ENCODE results near the gene PRKAR1A. TPM values are rescaled to one million over a fixed set of nuclear protein-coding genes. Genes with fewer than 3 reads are reported as not detected.
A peak's percentile ranks its signal among the peaks of the same experiment; 100 is the strongest.

Gene PRKAR1A
- total and polyA plus RNA-seq, 8 donors = 22.6 to 137 (median 74.7) TPM

DNA sequence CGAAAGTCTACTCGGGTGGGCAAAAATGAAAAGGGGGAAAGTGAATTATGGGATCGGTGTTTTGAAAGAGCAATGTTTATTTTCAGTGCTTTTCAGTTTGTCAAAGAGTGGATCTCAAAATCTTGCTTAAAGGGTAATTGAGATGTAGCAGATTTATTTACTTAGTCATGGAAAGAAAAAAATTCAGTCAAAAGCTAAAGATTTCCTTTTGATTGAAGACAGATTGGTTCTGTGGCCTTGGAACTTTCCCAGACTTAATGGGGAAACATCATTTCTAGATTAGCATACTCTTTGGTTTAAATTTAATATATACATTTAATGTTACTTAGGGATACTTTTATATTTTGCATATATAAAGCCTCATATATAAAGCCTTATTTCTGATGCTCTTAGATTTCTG, 20.6 kb downstream of the PRKAR1A start:
- peaks cover 4 to 8% (median 7%) of the 10 kb centered on the region in 3 donors for H3K4me1 ChIP-seq
- TF ChIP-seq, protein P1, sequence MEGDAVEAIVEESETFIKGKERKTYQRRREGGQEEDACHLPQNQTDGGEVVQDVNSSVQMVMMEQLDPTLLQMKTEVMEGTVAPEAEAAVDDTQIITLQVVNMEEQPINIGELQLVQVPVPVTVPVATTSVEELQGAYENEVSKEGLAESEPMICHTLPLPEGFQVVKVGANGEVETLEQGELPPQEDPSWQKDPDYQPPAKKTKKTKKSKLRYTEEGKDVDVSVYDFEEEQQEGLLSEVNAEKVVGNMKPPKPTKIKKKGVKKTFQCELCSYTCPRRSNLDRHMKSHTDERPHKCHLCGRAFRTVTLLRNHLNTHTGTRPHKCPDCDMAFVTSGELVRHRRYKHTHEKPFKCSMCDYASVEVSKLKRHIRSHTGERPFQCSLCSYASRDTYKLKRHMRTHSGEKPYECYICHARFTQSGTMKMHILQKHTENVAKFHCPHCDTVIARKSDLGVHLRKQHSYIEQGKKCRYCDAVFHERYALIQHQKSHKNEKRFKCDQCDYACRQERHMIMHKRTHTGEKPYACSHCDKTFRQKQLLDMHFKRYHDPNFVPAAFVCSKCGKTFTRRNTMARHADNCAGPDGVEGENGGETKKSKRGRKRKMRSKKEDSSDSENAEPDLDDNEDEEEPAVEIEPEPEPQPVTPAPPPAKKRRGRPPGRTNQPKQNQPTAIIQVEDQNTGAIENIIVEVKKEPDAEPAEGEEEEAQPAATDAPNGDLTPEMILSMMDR (IDR thresholded peaks at IDR 0.05) = no peak
- H3K36me3 ChIP-seq = peaks cover 0 to 41% (median 17%) of the 10 kb centered on the region in 3 donors
- H3K4me3 ChIP-seq = no peak overlapping the region
- no peaks in the 10 kb centered on the region for H3K9me3 ChIP-seq
- intact Hi-C loops (cut with DNase I) = no loop called here
- no peak for DNase-seq
- 84 to 87% methylated on average over 3 of the region's 3 CpGs for WGBS, 2 donors
- H3K27me3 ChIP-seq = no peaks in the 10 kb centered on the region
- FAIRE-seq = no peak
- ATAC-seq = no peak
- H3K27ac ChIP-seq = no peak overlapping the region

DNA sequence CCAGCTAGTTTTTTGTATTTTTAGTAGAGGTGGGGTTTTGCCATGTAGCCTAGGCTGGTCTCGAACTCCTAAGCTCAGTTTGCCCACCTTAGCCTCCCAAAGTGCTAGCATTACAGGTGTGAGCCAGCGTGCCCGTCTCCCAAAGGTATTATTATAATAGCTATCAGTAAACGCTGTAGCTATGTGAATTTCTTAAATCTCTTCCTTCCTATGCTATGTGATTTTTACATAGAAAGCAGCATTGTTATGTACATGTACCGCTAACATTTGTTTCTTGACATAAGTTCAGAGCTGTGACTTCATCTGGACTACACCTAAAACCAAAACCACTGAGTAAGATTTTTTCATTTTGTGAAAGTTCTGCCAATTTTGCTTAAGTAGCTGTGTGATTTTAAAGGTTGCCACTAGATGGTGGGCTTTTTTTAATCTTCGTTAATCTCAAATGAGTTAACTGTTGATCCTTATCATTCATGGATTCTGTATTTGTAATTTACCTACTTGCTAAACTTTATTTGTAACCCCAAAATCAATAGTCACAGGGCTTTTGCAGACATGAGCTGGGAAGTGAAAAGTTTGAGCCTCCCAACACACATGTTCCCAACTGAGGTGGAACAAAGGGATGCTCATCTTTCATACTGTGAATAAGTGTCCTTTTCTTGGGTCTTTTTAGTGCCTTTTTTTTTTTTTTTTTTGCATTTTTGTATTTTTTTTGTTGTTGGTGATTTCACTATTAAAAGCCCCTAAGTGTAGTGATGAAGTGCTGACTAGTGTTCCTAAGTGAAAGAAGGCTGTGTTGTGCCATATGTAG, 21.9 kb downstream of the PRKAR1A start:
- H3K27me3 ChIP-seq = no peaks in the 10 kb centered on the region
- DNase-seq = no peak
- no peak for FAIRE-seq
- H3K27ac ChIP-seq = no peak overlapping the region
- peak in 2 of 4 donors; percentile 40 to 44 for ATAC-seq
- intact Hi-C loops (cut with DNase I) = no loop called here
- TF ChIP-seq, protein P1 (IDR thresholded peaks at IDR 0.05) = peak in 1 of 4 donors; percentile 7
- H3K4me1 ChIP-seq = no peaks in the 10 kb centered on the region
- H3K9me3 ChIP-seq = no peaks in the 10 kb centered on the region
- 78 to 86% methylated on average over 6 of the region's 6 CpGs for WGBS, 2 donors
- H3K4me3 ChIP-seq = no peak overlapping the region
- H3K36me3 ChIP-seq = peaks cover 0 to 39% (median 14%) of the 10 kb centered on the region in 3 donors

DNA sequence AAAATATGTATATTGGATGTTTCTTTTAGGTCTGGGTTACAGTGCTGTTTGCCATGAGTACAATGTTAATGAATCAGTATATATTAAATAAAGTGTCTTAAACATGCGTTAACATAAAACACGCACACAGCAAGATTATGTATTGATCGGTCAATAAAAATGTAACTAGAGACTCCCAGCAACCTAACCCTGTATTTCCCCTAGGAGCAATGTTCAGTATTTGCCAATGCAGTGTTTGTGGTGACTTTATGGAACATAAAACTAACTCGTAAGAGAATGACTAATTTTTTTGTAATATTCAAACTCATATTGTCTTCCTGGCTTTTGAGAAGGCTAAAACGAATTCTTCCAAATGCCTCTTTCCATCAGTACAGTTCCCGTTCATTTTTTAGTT, 22.5 kb downstream of the PRKAR1A start:
- no peaks in the 10 kb centered on the region for H3K27me3 ChIP-seq
- peaks cover 0 to 33% (median 8%) of the 10 kb centered on the region in 3 donors for H3K36me3 ChIP-seq
- intact Hi-C loops (cut with DNase I) = no loop called here
- DNase-seq (no peak), ATAC-seq (no peak), FAIRE-seq (no peak)
- no peak overlapping the region for H3K4me3 ChIP-seq
- WGBS, 2 donors = 78 to 82% methylated on average over 6 of the region's 6 CpGs
- H3K27ac ChIP-seq = no peak overlapping the region
- H3K4me1 ChIP-seq = no peaks in the 10 kb centered on the region
- no peaks in the 10 kb centered on the region for H3K9me3 ChIP-seq
- TF ChIP-seq, protein P1 (IDR thresholded peaks at IDR 0.05) = no peak

DNA sequence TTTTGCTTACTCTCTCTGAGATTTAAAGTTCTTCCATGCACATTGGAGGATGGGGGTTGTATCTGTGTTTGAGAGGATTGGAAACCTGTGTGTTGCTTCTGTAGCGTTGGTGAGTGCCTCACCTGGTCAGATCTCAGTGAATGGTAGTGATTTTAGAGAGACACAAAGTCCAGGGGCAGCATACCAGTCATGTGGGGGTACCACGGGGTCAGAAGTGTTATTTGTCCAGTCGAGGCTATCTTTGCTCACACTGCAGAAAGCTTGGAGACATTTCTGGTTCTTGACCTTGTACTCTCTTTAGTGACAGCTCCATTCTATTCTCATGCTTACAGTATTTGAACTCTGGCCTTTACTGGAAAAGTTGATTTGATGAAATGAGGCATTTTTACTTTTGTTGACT, 23.7 kb downstream of the PRKAR1A start:
- no peaks in the 10 kb centered on the region for H3K4me1 ChIP-seq
- FAIRE-seq (no peak), DNase-seq (no peak), ATAC-seq (no peak)
- WGBS, 2 donors = 52 to 53% methylated on average over 3 of the region's 3 CpGs
- H3K36me3 ChIP-seq = peaks cover 0 to 25% (median 0%) of the 10 kb centered on the region in 3 donors
- no peak overlapping the region for H3K27ac ChIP-seq
- TF ChIP-seq, protein P1 (IDR thresholded peaks at IDR 0.05) = no peak
- H3K27me3 ChIP-seq = no peaks in the 10 kb centered on the region
- no peak overlapping the region for H3K4me3 ChIP-seq
- intact Hi-C loops (cut with DNase I) = no loop called here
- H3K9me3 ChIP-seq = no peaks in the 10 kb centered on the region

Measured in pancreas (tissue), 10 donors.